ENCODE results near the gene POU6F2. TPM values are rescaled to one million over a fixed set of nuclear protein-coding genes. Genes with fewer than 3 reads are reported as not detected.

POU6F2 gene
- total RNA-seq, 1 experiment from 2014 or later, result 2.9 TPM

DNA sequence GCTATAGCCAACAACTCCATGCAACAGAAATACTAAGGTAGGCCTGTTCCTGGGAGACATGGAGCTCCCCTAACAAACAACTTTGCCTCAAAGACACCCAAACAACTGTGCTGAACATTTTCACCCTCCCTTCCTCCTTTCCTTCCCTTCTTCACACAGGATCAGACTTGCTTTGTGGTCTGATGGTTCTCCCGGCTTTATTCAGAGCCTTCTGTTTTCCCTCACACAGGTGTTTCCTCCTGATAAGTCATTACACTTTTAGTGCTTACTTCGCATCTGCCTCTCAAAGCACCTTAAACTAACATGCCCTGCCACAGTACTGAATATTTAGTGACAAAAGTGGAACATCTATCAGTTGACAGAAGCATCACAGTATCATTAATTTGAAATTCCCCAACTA is 532.2 kb downstream of the POU6F2 start:
- no peak for ATAC-seq
- Mint-ChIP-seq H3K36me3 (no peaks in the 10 kb centered on the region), H3K27me3 (ENCODE audit: low read depth) (no peaks in the 10 kb centered on the region), H3K9me3 (no peaks in the 10 kb centered on the region), H3K4me1 (no peaks in the 10 kb centered on the region), H3K4me3 (no peak overlapping the region), H3K27ac (no peak overlapping the region)
- DNase-seq (ENCODE audit: low spot score), result no peak
- CTCF ChIA-PET, result no interaction called here
- POLR2A ChIA-PET, result no interaction called here
- TF ChIP-seq, protein P1, sequence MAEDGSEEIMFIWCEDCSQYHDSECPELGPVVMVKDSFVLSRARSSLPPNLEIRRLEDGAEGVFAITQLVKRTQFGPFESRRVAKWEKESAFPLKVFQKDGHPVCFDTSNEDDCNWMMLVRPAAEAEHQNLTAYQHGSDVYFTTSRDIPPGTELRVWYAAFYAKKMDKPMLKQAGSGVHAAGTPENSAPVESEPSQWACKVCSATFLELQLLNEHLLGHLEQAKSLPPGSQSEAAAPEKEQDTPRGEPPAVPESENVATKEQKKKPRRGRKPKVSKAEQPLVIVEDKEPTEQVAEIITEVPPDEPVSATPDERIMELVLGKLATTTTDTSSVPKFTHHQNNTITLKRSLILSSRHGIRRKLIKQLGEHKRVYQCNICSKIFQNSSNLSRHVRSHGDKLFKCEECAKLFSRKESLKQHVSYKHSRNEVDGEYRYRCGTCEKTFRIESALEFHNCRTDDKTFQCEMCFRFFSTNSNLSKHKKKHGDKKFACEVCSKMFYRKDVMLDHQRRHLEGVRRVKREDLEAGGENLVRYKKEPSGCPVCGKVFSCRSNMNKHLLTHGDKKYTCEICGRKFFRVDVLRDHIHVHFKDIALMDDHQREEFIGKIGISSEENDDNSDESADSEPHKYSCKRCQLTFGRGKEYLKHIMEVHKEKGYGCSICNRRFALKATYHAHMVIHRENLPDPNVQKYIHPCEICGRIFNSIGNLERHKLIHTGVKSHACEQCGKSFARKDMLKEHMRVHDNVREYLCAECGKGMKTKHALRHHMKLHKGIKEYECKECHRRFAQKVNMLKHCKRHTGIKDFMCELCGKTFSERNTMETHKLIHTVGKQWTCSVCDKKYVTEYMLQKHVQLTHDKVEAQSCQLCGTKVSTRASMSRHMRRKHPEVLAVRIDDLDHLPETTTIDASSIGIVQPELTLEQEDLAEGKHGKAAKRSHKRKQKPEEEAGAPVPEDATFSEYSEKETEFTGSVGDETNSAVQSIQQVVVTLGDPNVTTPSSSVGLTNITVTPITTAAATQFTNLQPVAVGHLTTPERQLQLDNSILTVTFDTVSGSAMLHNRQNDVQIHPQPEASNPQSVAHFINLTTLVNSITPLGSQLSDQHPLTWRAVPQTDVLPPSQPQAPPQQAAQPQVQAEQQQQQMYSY (CRISPR knock-in tag; IDR thresholded peaks at IDR 0.05), result no peak
- TF ChIP-seq OVOL2 (CRISPR knock-in tag; IDR thresholded peaks at IDR 0.05; ENCODE audit: borderline replicate concordance) (no peak), SMAD4 (CRISPR knock-in tag; IDR thresholded peaks at IDR 0.05) (no peak), E2F4 (CRISPR knock-in tag; IDR thresholded peaks at IDR 0.05; ENCODE audit: borderline replicate concordance, low read depth) (no peak), PREB (CRISPR knock-in tag; IDR thresholded peaks at IDR 0.05; ENCODE audit: borderline replicate concordance) (no peak), ZNF532 (CRISPR knock-in tag; IDR thresholded peaks at IDR 0.05; ENCODE audit: borderline replicate concordance) (no peak), HMGXB4 (CRISPR knock-in tag; IDR thresholded peaks at IDR 0.05) (no peak), MXD4 (CRISPR knock-in tag; IDR thresholded peaks at IDR 0.05; ENCODE audit: borderline replicate concordance) (no peak), SP1 (CRISPR knock-in tag; conservative IDR thresholded peaks at IDR 0.05) (no peak), NFE2L1 (CRISPR knock-in tag; IDR thresholded peaks at IDR 0.05) (no peak), KAT7 (CRISPR knock-in tag; IDR thresholded peaks at IDR 0.05; ENCODE audit: borderline replicate concordance) (no peak), ZSCAN18 (CRISPR knock-in tag; IDR thresholded peaks at IDR 0.05) (no peak), ZNF121 (CRISPR knock-in tag; IDR thresholded peaks at IDR 0.05) (no peak), RELA (CRISPR knock-in tag; IDR thresholded peaks at IDR 0.05; ENCODE audit: borderline replicate concordance) (no peak), ZNF423 (CRISPR knock-in tag; IDR thresholded peaks at IDR 0.05) (no peak), MLX (CRISPR knock-in tag; IDR thresholded peaks at IDR 0.05) (no peak)
- TF ChIP-seq, protein P2, sequence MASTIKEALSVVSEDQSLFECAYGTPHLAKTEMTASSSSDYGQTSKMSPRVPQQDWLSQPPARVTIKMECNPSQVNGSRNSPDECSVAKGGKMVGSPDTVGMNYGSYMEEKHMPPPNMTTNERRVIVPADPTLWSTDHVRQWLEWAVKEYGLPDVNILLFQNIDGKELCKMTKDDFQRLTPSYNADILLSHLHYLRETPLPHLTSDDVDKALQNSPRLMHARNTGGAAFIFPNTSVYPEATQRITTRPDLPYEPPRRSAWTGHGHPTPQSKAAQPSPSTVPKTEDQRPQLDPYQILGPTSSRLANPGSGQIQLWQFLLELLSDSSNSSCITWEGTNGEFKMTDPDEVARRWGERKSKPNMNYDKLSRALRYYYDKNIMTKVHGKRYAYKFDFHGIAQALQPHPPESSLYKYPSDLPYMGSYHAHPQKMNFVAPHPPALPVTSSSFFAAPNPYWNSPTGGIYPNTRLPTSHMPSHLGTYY (CRISPR knock-in tag; IDR thresholded peaks at IDR 0.05), result no peak
- TF ChIP-seq, protein P3, sequence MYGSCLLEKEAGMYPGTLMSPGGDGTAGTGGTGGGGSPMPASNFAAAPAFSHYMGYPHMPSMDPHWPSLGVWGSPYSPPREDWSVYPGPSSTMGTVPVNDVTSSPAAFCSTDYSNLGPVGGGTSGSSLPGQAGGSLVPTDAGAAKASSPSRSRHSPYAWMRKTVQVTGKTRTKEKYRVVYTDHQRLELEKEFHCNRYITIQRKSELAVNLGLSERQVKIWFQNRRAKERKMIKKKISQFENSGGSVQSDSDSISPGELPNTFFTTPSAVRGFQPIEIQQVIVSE (CRISPR knock-in tag; IDR thresholded peaks at IDR 0.05; ENCODE audit: borderline replicate concordance), result no peak
- TF ChIP-seq, protein P4, sequence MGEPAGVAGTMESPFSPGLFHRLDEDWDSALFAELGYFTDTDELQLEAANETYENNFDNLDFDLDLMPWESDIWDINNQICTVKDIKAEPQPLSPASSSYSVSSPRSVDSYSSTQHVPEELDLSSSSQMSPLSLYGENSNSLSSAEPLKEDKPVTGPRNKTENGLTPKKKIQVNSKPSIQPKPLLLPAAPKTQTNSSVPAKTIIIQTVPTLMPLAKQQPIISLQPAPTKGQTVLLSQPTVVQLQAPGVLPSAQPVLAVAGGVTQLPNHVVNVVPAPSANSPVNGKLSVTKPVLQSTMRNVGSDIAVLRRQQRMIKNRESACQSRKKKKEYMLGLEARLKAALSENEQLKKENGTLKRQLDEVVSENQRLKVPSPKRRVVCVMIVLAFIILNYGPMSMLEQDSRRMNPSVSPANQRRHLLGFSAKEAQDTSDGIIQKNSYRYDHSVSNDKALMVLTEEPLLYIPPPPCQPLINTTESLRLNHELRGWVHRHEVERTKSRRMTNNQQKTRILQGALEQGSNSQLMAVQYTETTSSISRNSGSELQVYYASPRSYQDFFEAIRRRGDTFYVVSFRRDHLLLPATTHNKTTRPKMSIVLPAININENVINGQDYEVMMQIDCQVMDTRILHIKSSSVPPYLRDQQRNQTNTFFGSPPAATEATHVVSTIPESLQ (CRISPR knock-in tag; IDR thresholded peaks at IDR 0.05), result no peak
